ENCODE results near the gene S1PR3.

Gene S1PR3

DNA sequence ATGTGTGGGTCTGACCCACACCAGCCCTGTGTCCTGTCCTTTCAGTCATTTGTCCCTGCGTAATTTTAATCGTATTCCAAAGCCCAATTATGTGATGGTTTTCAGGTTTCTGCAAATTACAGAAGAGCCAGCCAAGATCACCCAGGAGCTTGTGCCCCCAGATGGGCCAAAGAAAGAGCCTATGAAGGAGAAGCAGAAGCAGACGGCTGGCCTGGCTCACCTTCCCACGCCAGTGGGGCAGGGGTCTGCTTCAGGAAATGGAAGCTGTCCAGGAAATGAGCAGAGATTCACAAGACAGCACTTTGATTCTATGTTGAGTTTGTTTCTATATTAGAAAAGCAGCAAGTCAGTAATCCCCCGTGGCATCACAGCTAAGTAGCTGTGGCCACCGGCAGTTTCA, 11.7 kb downstream of the S1PR3 start:
- no peak overlapping the region for H3K4me3 ChIP-seq (ENCODE audit: low read depth, low read length)
- no peak overlapping the region for H4K91ac ChIP-seq (ENCODE audit: low read depth, low read length)
- no peak overlapping the region for H2BK120ac ChIP-seq (ENCODE audit: insufficient read depth, low read length, poor library complexity)
- no CpG with 5 or more reads among the region's 6 CpGs for WGBS (ENCODE audit: extremely low coverage, insufficient coverage, insufficient read length)
- H2BK12ac ChIP-seq (ENCODE audit: low read length) = no peak overlapping the region
- no peaks in the 10 kb centered on the region for H3K79me2 ChIP-seq (ENCODE audit: control insufficient read depth, insufficient read depth, low read length, poor library complexity)
- no peak for DNase-seq
- H4K12ac ChIP-seq (ENCODE audit: low read depth, low read length) = no peak overlapping the region
- H3K27me3 ChIP-seq (ENCODE audit: insufficient read depth, low read length) = no peaks in the 10 kb centered on the region
- no peak overlapping the region for H3K9ac ChIP-seq (ENCODE audit: low read length)
- H2AK5ac ChIP-seq (ENCODE audit: low read length) = no peak overlapping the region
- peaks cover 2% of the 10 kb centered on the region for H3K79me1 ChIP-seq (ENCODE audit: low read length)
- H4K8ac ChIP-seq (ENCODE audit: low read depth, low read length) = no peak overlapping the region
- peaks cover 4 to 5% of the 10 kb centered on the region in 2 experiments for H3K4me1 ChIP-seq (ENCODE audit: control insufficient read depth in 1 of 2, insufficient read depth in 2 of 2, low read length in 2 of 2)
- H3K18ac ChIP-seq (ENCODE audit: low read length) = no peak overlapping the region
- H2AFZ ChIP-seq (ENCODE audit: insufficient read depth, low read length, poor library complexity) = no peak overlapping the region
- no peak overlapping the region for H2BK5ac ChIP-seq (ENCODE audit: low read depth, low read length, poor library complexity)
- H3K14ac ChIP-seq (ENCODE audit: low read length) = no peak overlapping the region
- no peak overlapping the region for H3K4me2 ChIP-seq (ENCODE audit: low read length)
- H3K9me3 ChIP-seq (ENCODE audit: insufficient read depth, low read depth, low read length) = peaks cover 2% of the 10 kb centered on the region
- H3K27ac ChIP-seq (ENCODE audit: low read depth, low read length) = no peak overlapping the region
- H3K4ac ChIP-seq (ENCODE audit: low read depth, low read length) = no peak overlapping the region
- no peak overlapping the region for H3K23ac ChIP-seq (ENCODE audit: low read length)
- peaks cover 26 to 45% of the 10 kb centered on the region in 2 experiments for H3K36me3 ChIP-seq (ENCODE audit: control insufficient read depth in 1 of 2, insufficient read depth in 2 of 2, low read length in 2 of 2)

DNA sequence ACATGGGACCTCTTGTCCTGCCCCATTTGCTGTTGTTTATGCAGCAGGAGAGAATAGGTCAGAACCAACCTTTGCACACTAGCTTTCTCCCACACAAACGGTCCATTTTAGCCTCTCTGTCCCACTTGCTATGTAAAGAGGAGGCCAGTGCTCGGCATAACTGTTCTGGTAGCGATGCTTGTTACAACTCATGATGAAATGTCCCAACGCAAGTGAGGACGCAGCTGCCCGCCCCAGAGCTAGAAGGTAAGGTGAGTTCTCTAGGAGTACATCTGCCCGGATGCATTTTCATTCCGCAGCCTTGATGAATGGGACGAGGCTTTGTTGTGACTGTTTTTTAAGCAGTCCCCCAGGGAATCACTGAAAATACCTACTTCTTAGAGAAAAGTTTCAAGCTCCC, 14.1 kb downstream of the S1PR3 start:
- Histone ChIP-seq H3K9me3 (ENCODE audit: insufficient read depth, low read depth, low read length) (peaks cover 4% of the 10 kb centered on the region), H3K27ac (ENCODE audit: low read depth, low read length) (no peak overlapping the region)
- WGBS (ENCODE audit: extremely low coverage, insufficient coverage, insufficient read length) = no CpG with 5 or more reads among the region's 9 CpGs

DNA sequence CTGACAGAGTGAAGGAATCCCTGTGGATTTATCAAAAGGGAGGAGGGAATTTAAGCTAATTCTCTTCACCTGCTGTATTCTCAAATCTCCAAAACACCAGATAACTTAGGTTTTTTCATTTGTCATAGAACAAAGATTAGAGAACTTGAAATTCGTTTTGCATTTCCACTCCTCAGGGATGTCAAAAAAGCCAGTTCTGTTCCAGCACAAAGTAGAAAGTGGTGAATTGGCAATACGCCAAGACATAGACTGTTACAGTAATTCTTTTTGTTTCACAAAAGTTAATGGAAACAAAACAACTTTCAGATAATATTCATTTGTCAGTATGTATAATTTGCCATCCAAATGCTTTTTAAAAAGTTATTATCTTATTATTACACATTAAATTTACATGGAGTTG, 15.0 kb downstream of the S1PR3 start:
- H3K14ac ChIP-seq (ENCODE audit: low read length) = no peak overlapping the region
- no peak overlapping the region for H2BK120ac ChIP-seq (ENCODE audit: insufficient read depth, low read length, poor library complexity)
- H2AFZ ChIP-seq (ENCODE audit: insufficient read depth, low read length, poor library complexity) = no peak overlapping the region
- H3K4ac ChIP-seq (ENCODE audit: low read depth, low read length) = no peak overlapping the region
- no peak overlapping the region for H3K27ac ChIP-seq (ENCODE audit: low read depth, low read length)
- H3K4me1 ChIP-seq (ENCODE audit: control insufficient read depth in 1 of 2, insufficient read depth in 2 of 2, low read length in 2 of 2) = peaks cover 0 to under 1% of the 10 kb centered on the region in 2 experiments
- no peaks in the 10 kb centered on the region for H3K27me3 ChIP-seq (ENCODE audit: insufficient read depth, low read length)
- H2BK5ac ChIP-seq (ENCODE audit: low read depth, low read length, poor library complexity) = no peak overlapping the region
- H4K8ac ChIP-seq (ENCODE audit: low read depth, low read length) = no peak overlapping the region
- no peak overlapping the region for H3K4me2 ChIP-seq (ENCODE audit: low read length)
- H3K18ac ChIP-seq (ENCODE audit: low read length) = no peak overlapping the region
- H2BK12ac ChIP-seq (ENCODE audit: low read length) = no peak overlapping the region
- WGBS (ENCODE audit: extremely low coverage, insufficient coverage, insufficient read length) = no CpG with 5 or more reads among the region's 2 CpGs
- no peak overlapping the region for H3K4me3 ChIP-seq (ENCODE audit: low read depth, low read length)
- no peaks in the 10 kb centered on the region for H3K79me1 ChIP-seq (ENCODE audit: low read length)
- H4K91ac ChIP-seq (ENCODE audit: low read depth, low read length) = no peak overlapping the region
- H4K12ac ChIP-seq (ENCODE audit: low read depth, low read length) = no peak overlapping the region
- no peak for DNase-seq
- peaks cover 21 to 27% of the 10 kb centered on the region in 2 experiments for H3K36me3 ChIP-seq (ENCODE audit: control insufficient read depth in 1 of 2, insufficient read depth in 2 of 2, low read length in 2 of 2)
- H3K23ac ChIP-seq (ENCODE audit: low read length) = no peak overlapping the region
- no peak overlapping the region for H3K9ac ChIP-seq (ENCODE audit: low read length)
- H3K9me3 ChIP-seq (ENCODE audit: insufficient read depth, low read depth, low read length) = peaks cover 4% of the 10 kb centered on the region
- no peaks in the 10 kb centered on the region for H3K79me2 ChIP-seq (ENCODE audit: control insufficient read depth, insufficient read depth, low read length, poor library complexity)
- H2AK5ac ChIP-seq (ENCODE audit: low read length) = no peak overlapping the region

More for the DNA sequence above, 14.1 kb downstream of the S1PR3 start:
- no peak overlapping the region for H3K4me3 ChIP-seq (ENCODE audit: low read depth, low read length)
- no peak overlapping the region for H4K8ac ChIP-seq (ENCODE audit: low read depth, low read length)
- H2AK5ac ChIP-seq (ENCODE audit: low read length) = no peak overlapping the region
- no peaks in the 10 kb centered on the region for H3K79me2 ChIP-seq (ENCODE audit: control insufficient read depth, insufficient read depth, low read length, poor library complexity)
- peaks cover 24 to 32% of the 10 kb centered on the region in 2 experiments for H3K36me3 ChIP-seq (ENCODE audit: control insufficient read depth in 1 of 2, insufficient read depth in 2 of 2, low read length in 2 of 2)
- H3K14ac ChIP-seq (ENCODE audit: low read length) = no peak overlapping the region
- no peak overlapping the region for H2BK12ac ChIP-seq (ENCODE audit: low read length)
- H4K12ac ChIP-seq (ENCODE audit: low read depth, low read length) = no peak overlapping the region
- H4K91ac ChIP-seq (ENCODE audit: low read depth, low read length) = no peak overlapping the region
- no peak for DNase-seq
- no peak overlapping the region for H3K4ac ChIP-seq (ENCODE audit: low read depth, low read length)
- no peak overlapping the region for H3K18ac ChIP-seq (ENCODE audit: low read length)
- no peak overlapping the region for H2BK120ac ChIP-seq (ENCODE audit: insufficient read depth, low read length, poor library complexity)
- H3K4me1 ChIP-seq (ENCODE audit: control insufficient read depth in 1 of 2, insufficient read depth in 2 of 2, low read length in 2 of 2) = peaks cover 2 to 3% of the 10 kb centered on the region in 2 experiments
- H2AFZ ChIP-seq (ENCODE audit: insufficient read depth, low read length, poor library complexity) = no peak overlapping the region
- no peak overlapping the region for H3K23ac ChIP-seq (ENCODE audit: low read length)
- no peak overlapping the region for H3K9ac ChIP-seq (ENCODE audit: low read length)
- no peak overlapping the region for H3K4me2 ChIP-seq (ENCODE audit: low read length)
- no peaks in the 10 kb centered on the region for H3K27me3 ChIP-seq (ENCODE audit: insufficient read depth, low read length)
- peaks cover 2% of the 10 kb centered on the region for H3K79me1 ChIP-seq (ENCODE audit: low read length)
- H2BK5ac ChIP-seq (ENCODE audit: low read depth, low read length, poor library complexity) = no peak overlapping the region

DNA sequence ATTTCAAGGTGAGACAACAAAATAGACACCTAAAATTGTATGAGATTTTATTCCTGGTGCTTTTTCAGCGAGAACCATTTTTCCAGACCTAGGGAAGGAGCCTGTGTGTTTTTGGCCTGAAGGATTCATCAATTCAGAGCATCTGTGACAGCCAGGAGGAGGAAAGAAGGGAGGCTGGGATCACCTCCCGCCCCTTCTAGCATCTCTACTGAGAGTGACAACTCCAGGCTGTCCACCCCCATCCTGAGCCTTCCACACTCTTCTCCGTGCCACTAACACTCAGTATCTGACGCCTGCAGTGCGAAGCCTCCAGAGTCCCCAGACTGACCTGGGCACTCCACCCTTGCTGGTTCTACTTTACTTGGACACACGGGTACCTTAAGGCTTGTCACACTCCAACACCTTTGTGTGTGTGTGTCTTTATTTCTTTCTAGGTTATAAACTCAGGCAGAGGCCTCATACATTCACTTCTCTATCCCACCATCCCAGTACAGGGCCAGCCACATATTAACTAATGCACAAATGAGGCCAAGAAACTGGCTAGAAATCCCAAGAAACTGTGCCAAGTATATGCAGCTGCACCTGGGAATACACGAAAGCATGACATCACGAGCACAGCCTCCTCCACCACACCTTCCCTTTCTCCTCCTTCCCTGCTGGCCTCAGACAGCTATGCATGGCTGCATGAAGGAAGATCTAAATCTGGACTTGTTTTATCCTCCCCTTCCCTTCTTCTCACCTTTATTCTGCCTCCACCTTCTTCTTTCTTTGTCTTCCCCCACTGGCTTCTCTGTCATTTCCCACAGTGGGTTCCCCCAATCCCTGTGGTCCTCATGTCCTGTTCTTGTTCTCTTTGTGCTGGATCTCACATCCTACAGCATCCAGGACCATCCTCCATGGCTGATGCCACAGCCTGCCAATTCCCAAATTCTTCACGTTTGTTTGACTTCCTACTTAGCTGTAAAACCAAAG, 16.0 kb downstream of the S1PR3 start:
- H3K23ac ChIP-seq (ENCODE audit: low read length) = no peak overlapping the region
- H2BK12ac ChIP-seq (ENCODE audit: low read length) = no peak overlapping the region
- H2BK5ac ChIP-seq (ENCODE audit: low read depth, low read length, poor library complexity) = no peak overlapping the region
- no peak overlapping the region for H3K27ac ChIP-seq (ENCODE audit: low read depth, low read length)
- no peaks in the 10 kb centered on the region for H3K79me2 ChIP-seq (ENCODE audit: control insufficient read depth, insufficient read depth, low read length, poor library complexity)
- no peak overlapping the region for H4K12ac ChIP-seq (ENCODE audit: low read depth, low read length)
- peaks cover 2% of the 10 kb centered on the region for H3K9me3 ChIP-seq (ENCODE audit: insufficient read depth, low read depth, low read length)
- H2AK5ac ChIP-seq (ENCODE audit: low read length) = no peak overlapping the region
- H3K14ac ChIP-seq (ENCODE audit: low read length) = no peak overlapping the region
- no peak overlapping the region for H2BK120ac ChIP-seq (ENCODE audit: insufficient read depth, low read length, poor library complexity)
- no CpG with 5 or more reads among the region's 9 CpGs for WGBS (ENCODE audit: extremely low coverage, insufficient coverage, insufficient read length)
- H2AFZ ChIP-seq (ENCODE audit: insufficient read depth, low read length, poor library complexity) = no peak overlapping the region
- H3K4ac ChIP-seq (ENCODE audit: low read depth, low read length) = no peak overlapping the region
- no peak overlapping the region for H3K18ac ChIP-seq (ENCODE audit: low read length)
- H3K4me3 ChIP-seq (ENCODE audit: low read depth, low read length) = no peak overlapping the region
- H4K8ac ChIP-seq (ENCODE audit: low read depth, low read length) = no peak overlapping the region
- no peak overlapping the region for H3K9ac ChIP-seq (ENCODE audit: low read length)
- H4K91ac ChIP-seq (ENCODE audit: low read depth, low read length) = no peak overlapping the region
- H3K4me1 ChIP-seq (ENCODE audit: control insufficient read depth in 1 of 2, insufficient read depth in 2 of 2, low read length in 2 of 2) = peaks cover 1 to 4% of the 10 kb centered on the region in 2 experiments
- H3K27me3 ChIP-seq (ENCODE audit: insufficient read depth, low read length) = no peaks in the 10 kb centered on the region
- DNase-seq = no peak
- no peaks in the 10 kb centered on the region for H3K79me1 ChIP-seq (ENCODE audit: low read length)
- H3K4me2 ChIP-seq (ENCODE audit: low read length) = no peak overlapping the region
- peaks cover 11 to 16% of the 10 kb centered on the region in 2 experiments for H3K36me3 ChIP-seq (ENCODE audit: control insufficient read depth in 1 of 2, insufficient read depth in 2 of 2, low read length in 2 of 2)

Data from trophoblast cell (in vitro differentiated cells and primary cell).